Upper lobe of right lung (tissue), 1 donor: ENCODE results near the gene GAPVD1. TPM values are rescaled to one million over a fixed set of nuclear protein-coding genes. Genes with fewer than 3 reads are reported as not detected.
A peak's percentile ranks its signal among the peaks of the same experiment; 100 is the strongest.

Experiments
- ATAC-seq: fragments of 200-7000 bp; cut with Tn5 transposase; one replicate; pipeline ENCODE4 v1.9.1; 2020; ENCODE audit warnings: mild to moderate bottlenecking, moderate library complexity
- DNase-seq: peaks from one replicate; pipeline ENCODE4 v3.0.0-alpha.2; 2020
- H3K27ac ChIP-seq: fragments of 200-600 bp; one replicate; pipeline ENCODE4 v1.8.0; 2022
- H3K27me3 ChIP-seq: fragments of 200-600 bp; one replicate; pipeline ENCODE4 v1.8.0; 2022; ENCODE audit warnings: mild to moderate bottlenecking
- H3K36me3 ChIP-seq: fragments of 200-600 bp; one replicate; pipeline ENCODE4 v1.8.0; 2022
- H3K4me1 ChIP-seq: fragments of 200-600 bp; one replicate; pipeline ENCODE4 v1.8.0; 2022
- H3K4me3 ChIP-seq: fragments of 200-600 bp; one replicate; pipeline ENCODE4 v1.8.0; 2022; ENCODE audit warnings: mild to moderate bottlenecking
- H3K9me3 ChIP-seq: fragments of 200-600 bp; one replicate; pipeline ENCODE4 v1.8.0; 2022
- CTCF ChIP-seq: fragments of 200-600 bp; IDR thresholded peaks from one replicate; pipeline ENCODE4 v1.8.0; 2022; ENCODE audit warnings: antibody characterized with exemption
- intact Hi-C: fragments of 100-400 bp; cut with DNase I; formaldehyde crosslinking; loops from one replicate; pipeline ENCODE4 v1.11.0; 2022
- total RNA-seq: library from RNA; stranded (reverse); fragmentation: NEBNext Ultra II Directional; extraction: Animal tissue kit (Norgen Biotek cat#: 25700); gene quantifications from one replicate; pipeline ENCODE4 v1.2.1, GENCODE V29; 2021
- donor health status: DM: no; HTN: yes; CAD: no; lungs with severe emphysema.

GAPVD1 gene
- total RNA-seq, 1 donor from 2014 or later: 68.9 TPM

DNA sequence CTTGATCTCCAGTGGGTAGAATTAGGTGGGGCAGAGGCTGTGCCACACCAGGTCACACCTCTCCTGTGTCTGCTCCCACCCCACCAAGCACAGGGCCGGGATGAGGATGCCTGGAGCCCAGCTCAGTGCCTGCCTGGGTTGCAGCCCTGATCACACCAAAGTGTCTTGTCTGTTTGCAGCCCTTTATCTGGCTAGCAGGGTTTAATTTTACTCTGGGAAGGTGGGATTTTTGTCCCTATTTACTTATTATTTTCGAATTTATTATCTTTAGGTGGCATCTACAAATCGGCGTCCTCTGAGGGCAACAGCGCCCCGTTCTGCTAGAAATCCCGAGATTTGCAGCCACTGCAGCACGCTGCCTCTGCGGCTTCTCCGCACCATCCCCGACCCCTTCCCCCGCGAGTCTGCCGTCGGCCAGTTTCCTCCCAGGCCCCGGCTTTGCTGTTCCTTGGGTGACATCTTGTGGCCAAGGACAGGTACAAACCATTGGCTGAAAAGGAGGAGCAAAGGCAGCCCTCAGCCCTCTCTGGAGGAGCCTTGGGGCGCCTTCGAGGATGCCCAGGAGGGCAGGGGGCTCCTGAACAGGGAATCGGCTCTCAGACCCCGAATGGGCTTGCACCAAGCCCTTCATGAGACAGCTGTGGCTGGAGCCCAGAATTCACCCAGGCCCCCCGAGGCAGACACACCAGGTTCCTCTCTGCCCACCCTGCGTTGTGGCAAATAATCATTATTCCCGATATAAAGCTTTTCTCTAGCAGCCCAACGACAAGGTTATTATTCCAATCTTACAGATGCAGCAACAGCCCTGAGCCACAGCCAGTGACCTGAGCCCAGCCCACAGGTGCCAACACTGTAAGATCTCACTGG, 113.0 kb downstream of the GAPVD1 start:
- intact Hi-C loops: no loop called here
- H3K9me3 ChIP-seq: no peaks in the 10 kb centered on the region
- peak; percentile 93 for ATAC-seq
- peaks cover 9% of the 10 kb centered on the region for H3K27me3 ChIP-seq
- H3K27ac ChIP-seq: no peak overlapping the region
- H3K36me3 ChIP-seq: no peaks in the 10 kb centered on the region
- H3K4me1 ChIP-seq: peaks cover 10% of the 10 kb centered on the region
- H3K4me3 ChIP-seq: peak overlapping the region; percentile 35
- DNase-seq: peak; percentile 77
- peak; percentile 72 for TF ChIP-seq CTCF

GRCh38 chr9:125375820-125376219, 114.2 kb downstream of the GAPVD1 start:
- Histone ChIP-seq H3K4me1 (peaks cover 10% of the 10 kb centered on the region), H3K36me3 (no peaks in the 10 kb centered on the region), H3K27me3 (peaks cover 9% of the 10 kb centered on the region), H3K9me3 (no peaks in the 10 kb centered on the region), H3K4me3 (no peak overlapping the region), H3K27ac (no peak overlapping the region)
- ATAC-seq (no peak), DNase-seq (no peak)
- TF ChIP-seq CTCF: no peak
- intact Hi-C loops: no loop called here

DNA sequence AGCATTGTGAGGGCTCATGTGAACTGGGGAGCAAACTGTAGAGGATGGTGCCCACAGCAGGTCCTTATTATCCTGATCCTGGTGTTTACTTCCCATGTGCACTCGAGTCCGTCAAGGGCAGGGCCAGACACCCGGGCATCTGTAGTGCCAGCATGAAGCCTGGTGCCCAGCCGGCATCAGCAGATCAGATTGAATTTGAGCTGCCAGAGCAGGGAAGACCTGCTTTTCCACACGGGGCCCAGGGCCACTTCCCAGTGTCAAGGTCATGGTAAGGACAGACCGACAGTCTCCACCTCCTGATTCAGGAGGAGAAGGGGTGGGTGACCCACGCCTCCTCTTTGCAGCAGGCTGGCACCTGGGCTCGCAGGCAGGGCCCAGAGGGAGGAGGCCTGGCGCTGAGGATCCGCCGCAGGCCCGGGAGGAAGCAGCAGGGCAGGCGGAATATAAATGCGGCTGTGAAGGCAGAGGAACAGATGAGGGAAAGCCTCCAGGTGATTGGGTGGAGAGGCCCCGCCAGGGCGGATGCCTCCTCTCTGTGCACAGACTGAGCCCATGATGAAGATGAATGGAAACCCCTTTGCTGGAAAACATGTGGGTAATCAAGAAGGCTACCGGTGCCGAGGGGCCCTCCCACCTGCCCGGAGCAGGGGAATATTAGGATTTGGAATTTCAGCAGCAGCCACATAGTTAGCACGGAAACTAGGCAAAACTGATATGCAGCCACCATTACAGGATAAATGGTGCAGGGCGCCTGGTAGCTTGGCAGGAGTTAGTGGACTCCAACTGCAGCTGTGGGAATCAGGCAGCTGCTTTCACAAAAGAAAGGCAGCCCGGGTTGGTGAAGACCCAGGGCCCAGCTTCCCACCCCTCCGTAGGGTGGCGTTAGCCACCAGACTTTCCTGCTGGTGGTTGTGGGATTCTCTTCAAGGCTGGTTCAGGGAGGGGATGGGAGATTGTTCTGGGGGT, 114.9 kb downstream of the GAPVD1 start:
- no peaks in the 10 kb centered on the region for H3K9me3 ChIP-seq
- no peaks in the 10 kb centered on the region for H3K36me3 ChIP-seq
- ATAC-seq (no peak), DNase-seq (no peak)
- H3K4me3 ChIP-seq: no peak overlapping the region
- H3K27ac ChIP-seq: no peak overlapping the region
- intact Hi-C loops: no loop called here
- peaks cover 10% of the 10 kb centered on the region for H3K4me1 ChIP-seq
- H3K27me3 ChIP-seq: peaks cover 9% of the 10 kb centered on the region
- no peak for TF ChIP-seq CTCF

DNA sequence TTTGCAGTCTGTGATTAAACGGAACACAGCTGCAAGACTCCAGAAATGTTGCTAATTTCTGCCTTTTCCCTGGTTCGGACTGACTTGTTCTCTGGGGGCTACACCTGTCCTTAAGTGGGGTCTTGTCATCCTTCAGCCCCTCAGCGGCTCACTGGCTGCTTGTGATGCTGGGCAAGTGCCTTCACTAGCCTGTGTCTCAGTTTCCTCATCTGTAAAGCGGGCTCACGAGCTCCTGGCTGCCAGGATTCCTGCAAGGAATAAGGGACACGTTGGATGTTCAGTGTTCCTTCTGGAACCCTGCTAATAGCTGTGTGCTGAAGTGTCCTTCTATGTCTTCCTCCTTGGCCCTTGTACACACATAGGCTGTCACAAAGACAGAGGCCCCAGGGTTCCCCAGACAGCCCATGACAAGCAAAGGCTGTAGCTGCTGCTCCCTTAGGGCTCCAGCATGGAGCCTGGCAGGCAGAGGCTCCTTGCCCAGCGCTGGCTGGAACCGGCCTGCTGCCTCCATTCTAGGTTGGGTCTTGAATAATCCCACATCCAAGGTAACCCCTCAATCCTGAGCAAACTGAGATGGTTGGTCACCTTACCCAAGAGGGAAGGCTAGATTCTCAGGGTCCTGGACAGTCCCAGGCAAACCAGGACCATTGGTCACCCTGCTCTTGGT, 116.1 kb downstream of the GAPVD1 start:
- H3K36me3 ChIP-seq: no peaks in the 10 kb centered on the region
- DNase-seq (no peak), ATAC-seq (no peak)
- H3K4me3 ChIP-seq: no peak overlapping the region
- peaks cover 9% of the 10 kb centered on the region for H3K27me3 ChIP-seq
- no peak for TF ChIP-seq CTCF
- no peak overlapping the region for H3K27ac ChIP-seq
- intact Hi-C loops: no loop called here
- H3K9me3 ChIP-seq: no peaks in the 10 kb centered on the region
- H3K4me1 ChIP-seq: peaks cover 10% of the 10 kb centered on the region

DNA sequence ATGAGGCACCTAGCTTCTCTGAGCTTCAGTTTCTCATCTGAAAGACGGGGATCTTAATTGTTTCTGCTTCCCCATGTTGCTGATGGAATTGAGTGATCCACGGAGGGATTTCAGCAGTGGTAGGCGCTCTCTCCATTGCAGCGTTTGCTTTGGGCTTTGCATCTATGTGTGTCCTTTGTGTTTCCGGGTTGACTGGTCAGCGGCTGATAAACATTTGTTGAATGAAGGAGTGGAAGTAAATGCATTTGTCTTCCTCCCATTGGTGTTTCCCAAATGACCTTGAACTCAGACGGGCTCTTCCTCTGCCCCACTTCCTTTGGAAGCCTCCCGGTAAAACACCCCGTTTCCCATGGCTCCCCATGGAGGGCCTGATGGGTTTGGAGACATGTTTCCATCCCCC, 117.2 kb downstream of the GAPVD1 start:
- ATAC-seq (no peak), DNase-seq (no peak)
- H3K9me3 ChIP-seq: no peaks in the 10 kb centered on the region
- no peaks in the 10 kb centered on the region for H3K36me3 ChIP-seq
- no peak for TF ChIP-seq CTCF
- H3K4me1 ChIP-seq: peaks cover 10% of the 10 kb centered on the region
- intact Hi-C loops: no loop called here
- H3K4me3 ChIP-seq: no peak overlapping the region
- peaks cover 9% of the 10 kb centered on the region for H3K27me3 ChIP-seq
- no peak overlapping the region for H3K27ac ChIP-seq
